ENCODE data around the gene PLEKHA6.
A peak's percentile ranks its signal among the peaks of the same experiment; 100 is the strongest.

DNA sequence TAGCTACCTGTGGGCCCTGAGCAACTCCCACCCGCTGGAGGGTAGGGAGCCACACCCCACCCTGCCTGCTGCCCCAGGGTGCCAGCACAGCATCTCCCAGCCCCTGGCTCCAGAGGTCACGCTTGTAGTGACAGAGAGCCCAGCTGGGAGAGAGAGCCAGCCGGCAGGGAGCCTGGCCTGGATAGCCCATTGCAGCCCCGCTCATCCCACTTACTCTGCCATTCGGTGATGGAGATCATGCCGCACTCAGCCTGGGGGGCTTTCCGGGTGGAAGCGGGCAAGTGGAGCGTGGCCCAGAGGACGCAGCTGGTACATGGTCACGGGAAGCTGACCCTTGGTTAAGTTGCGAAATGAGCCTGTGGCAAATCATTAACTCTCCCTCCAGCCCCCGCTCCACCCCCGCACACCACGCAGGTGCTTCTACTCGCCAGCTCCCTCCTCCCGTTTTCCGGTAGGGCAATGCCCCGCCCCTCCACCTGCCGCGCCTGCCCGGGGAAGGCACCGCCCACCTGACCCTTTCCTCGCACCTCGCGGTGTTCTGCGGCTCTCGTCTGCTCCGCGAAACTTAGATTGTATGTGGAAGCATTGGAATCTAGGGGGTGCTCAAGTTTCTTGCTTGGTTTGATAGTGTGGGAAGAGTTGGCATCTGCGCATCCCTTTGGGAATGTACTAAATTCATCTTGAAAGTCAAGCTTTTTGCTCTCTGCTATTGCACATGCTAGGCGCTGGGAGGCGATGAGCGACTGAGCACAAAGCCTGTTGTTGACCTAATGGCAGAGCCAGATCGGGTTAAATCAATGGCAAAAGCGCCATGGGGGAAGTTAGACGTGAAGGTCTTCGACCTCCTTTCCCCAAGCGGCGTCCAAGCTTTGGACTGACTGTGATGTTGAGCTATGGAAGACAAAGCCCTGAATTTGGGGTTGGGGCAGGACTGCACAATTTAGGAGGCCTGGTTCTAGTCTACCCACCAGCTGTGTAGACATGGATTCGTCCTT, 145.8 kb downstream of the PLEKHA6 start, which contains the start of gene GOLT1A:
- TF ChIP-seq, protein P1, sequence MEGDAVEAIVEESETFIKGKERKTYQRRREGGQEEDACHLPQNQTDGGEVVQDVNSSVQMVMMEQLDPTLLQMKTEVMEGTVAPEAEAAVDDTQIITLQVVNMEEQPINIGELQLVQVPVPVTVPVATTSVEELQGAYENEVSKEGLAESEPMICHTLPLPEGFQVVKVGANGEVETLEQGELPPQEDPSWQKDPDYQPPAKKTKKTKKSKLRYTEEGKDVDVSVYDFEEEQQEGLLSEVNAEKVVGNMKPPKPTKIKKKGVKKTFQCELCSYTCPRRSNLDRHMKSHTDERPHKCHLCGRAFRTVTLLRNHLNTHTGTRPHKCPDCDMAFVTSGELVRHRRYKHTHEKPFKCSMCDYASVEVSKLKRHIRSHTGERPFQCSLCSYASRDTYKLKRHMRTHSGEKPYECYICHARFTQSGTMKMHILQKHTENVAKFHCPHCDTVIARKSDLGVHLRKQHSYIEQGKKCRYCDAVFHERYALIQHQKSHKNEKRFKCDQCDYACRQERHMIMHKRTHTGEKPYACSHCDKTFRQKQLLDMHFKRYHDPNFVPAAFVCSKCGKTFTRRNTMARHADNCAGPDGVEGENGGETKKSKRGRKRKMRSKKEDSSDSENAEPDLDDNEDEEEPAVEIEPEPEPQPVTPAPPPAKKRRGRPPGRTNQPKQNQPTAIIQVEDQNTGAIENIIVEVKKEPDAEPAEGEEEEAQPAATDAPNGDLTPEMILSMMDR (IDR thresholded peaks at IDR 0.05) = peak; percentile 20 to 72
- no peak for TF ChIP-seq POLR2A (IDR thresholded peaks at IDR 0.05)
